ENCODE results near the gene OR12D3. TPM values are rescaled to one million over a fixed set of nuclear protein-coding genes. Genes with fewer than 3 reads are reported as not detected.

Gene OR12D3
- total RNA-seq = not detected in 2 replicates

GRCh38 chr6:29375191-29375590, at the start of gene OR12D3:
Gene OR12D3, minus strand, starts transcription at chr6:29375291. Its CDS starts 4 bp downstream, at chr6:29375287.

GRCh38 chr6:29414588-29414987, 39.5 kb upstream of the OR12D3 start, which contains the start of gene OR12D1:
Gene OR12D1, plus strand, starts transcription at chr6:29414928.

GRCh38 chr6:29395331-29395730, 20.2 kb upstream of the OR12D3 start, which contains the start of gene OR12D2:
Gene OR12D2, plus strand, starts transcription at chr6:29395631. Its CDS starts 1,069 bp downstream, at chr6:29396700.

GRCh38 chr6:29368765-29369164, 6.3 kb downstream of the OR12D3 start, which contains the start of gene OR5V1:
Gene OR5V1, minus strand, starts transcription at chr6:29368865. Its CDS starts 12,670 bp downstream, at chr6:29356195.

Other genes with a start within 250 kb of the OR12D3 start
- gene OR2J2, start 204.4 kb downstream of the OR12D3 start, total RNA-seq = not detected in 2 replicates
- not detected in 2 replicates for gene OR14J1, start 73.6 kb downstream of the OR12D3 start, total RNA-seq
- gene OR5V1, start 6.4 kb downstream of the OR12D3 start, total RNA-seq = not detected in 2 replicates
- gene OR12D2, start 20.3 kb upstream of the OR12D3 start, total RNA-seq = not detected in 2 replicates
- gene OR12D1, start 39.6 kb upstream of the OR12D3 start, total RNA-seq = not detected in 2 replicates
- gene OR10C1, start 64.0 kb upstream of the OR12D3 start, total RNA-seq = not detected in 2 replicates
- gene OR11A1, start 81.8 kb upstream of the OR12D3 start, total RNA-seq = not detected in 2 replicates
- gene OR2H1, start 81.9 kb upstream of the OR12D3 start, total RNA-seq = not detected in 2 replicates
- not detected in 2 replicates for gene MAS1L, start 112.7 kb upstream of the OR12D3 start, total RNA-seq
- 7.8 and 31.0 TPM in 2 replicates for gene UBD, start 184.4 kb upstream of the OR12D3 start, total RNA-seq
- not detected in 2 replicates for gene OR2H2, start 209.8 kb upstream of the OR12D3 start, total RNA-seq

All from dermis lymphatic vessel endothelial cell (primary cell).